ENCODE measurements around the gene DCLK1.

The DCLK1 gene

DNA sequence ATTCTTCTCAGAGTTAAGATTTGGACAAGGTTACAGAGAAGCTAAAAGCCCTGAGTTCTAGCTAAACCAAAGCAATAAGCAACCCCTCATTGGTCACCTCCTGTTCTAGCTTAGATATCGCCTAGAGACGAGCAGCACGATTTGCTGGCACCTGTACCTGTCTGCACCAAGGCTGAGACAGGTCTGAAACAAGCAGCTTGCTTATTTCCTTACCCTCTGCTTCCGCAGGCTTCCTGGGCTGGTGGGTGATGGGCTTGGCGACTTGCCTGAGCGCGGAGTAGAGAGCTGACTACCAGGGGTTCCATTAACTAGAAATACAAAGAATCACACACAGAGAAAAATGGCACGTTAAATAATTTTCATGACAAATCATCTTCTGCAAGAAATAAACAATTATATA lies 276.9 kb downstream of the DCLK1 start:
- DNase-seq = no peak

DNA sequence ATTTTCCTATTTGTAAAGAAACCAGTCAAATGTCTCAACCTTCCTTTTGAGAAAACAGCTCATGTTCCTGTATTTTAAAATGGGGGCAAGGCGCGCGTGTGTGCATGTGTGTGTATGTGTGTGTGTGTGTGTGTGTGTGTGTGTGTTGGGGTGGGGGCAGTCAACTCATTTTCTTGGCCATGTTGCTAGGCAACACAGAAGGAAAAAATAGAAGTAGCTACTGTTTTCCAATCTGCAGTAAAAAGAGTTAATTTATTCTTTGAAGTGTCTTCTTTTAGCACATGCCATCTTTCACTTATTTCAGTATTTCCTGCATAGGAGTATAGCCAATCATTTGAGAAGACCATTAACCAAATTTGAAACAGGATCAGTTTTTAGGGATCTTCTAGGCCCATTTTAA lies 279.3 kb downstream of the DCLK1 start:
- DNase-seq = no peak

DNA sequence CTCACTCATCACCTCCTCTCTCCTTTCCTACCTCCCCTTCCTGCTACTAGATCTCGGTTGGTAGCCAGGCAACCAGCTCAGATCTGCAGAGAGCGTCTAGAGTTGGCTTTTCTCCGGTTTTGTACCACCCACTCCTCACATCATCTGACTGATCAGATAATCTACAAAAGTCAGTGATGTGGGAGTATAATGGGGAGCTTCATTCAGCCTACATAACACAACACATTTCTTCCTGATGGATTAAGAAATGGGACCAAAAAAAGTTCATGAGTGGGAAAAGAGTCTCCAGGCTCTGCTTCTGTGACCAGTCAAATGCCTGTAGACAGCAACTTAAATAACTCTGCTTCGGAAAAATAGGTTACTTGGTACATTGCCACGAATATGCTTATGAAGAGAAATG lies 279.8 kb downstream of the DCLK1 start:
- no peak for DNase-seq

DNA sequence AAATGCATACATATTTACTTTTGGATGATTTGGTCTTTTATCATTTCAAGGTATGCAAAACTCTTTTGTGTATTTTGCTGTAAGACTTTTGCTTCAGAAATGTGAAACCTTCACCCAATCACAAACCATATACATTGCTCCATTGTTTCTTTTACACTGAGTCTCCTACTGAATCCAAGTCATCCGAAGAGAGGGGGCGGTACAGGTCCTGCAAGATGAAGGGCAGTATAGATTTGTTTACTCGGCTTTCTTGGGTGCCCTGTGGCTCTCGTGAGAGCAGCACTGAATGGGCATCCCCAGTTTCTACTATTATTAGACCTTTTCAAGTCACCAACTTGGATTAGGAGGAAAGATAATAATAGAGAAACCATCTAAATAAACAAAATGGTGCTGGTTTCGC lies 280.6 kb downstream of the DCLK1 start:
- DNase-seq = no peak

DNA sequence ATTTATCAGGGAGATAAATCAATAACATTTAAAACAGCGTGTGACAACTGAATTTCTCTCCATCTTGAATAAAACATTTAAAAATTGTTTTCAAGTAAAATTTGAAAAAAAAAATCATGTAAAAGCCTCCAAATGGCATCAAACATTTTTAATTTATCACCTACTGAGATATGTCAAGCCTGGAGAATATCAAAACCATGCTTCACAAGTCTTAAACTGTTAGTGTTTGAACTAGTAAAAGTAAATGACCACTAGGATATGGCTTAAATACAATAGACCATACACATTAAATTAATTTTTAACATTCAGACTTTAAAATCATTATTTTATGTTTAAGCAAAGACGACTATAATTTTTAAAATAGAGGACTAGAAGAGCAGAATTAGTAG lies 281.9 kb downstream of the DCLK1 start:
- no peak for DNase-seq

DNA sequence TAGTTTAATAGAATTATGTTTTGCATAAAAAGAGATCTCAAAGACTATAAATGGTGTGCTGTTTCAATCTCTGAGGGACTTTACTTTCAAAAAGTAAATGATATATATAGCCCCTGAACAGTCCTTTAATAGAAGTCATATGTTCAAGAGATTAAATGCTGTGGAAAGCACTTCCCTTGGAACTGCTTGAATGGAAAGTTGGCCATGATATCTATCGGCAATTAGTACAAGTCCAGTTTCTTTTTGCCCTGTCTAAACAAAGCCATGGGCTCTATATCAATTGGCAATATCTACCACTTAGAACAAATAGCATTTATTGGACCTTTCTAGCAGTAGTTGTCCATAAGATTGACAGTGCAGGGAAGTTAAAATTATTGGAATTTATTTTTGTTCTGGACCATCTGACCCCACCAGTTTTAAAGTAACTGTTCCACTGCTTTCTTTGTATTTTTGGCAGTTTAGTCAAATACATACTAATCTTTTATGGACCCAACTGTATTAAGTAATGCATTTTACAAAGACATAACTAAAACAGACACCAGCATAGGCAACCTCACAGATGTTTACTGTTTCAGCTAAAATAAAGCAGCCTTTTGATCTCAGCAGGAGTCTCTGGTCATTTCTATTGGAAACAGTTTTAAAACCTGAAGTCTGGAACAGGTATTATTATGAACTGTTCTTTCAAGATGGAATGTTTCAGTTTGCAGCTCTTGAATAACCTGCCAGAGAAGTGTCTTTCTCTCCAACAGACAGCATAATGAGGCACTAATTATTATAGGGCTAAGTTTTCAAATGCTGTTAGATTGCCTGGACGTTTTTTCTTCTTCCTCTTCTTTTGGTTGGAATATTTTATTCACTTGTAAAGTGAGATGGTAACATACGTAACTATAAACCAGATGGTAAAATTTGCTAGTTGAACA lies 282.6 kb downstream of the DCLK1 start:
- DNase-seq = no peak

DNA sequence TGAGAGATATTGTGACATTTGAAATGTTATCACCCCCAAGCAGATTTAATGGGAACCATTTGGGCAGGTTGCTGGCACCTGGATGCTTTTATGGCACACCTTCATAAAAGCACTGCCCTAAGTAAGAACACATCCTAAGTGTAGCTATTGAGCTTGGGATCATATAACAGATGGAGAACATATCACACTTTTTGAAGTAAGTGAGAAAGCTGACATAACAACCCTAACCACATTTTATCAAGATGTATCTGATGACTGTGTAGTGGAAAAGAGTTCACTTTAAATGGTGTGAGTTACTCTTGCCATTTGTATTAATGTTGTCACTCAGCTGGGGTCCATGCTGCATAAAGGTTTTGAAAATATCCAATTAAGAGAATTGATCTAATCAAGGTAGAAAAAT lies 287.9 kb downstream of the DCLK1 start:
- DNase-seq = no peak

DNA sequence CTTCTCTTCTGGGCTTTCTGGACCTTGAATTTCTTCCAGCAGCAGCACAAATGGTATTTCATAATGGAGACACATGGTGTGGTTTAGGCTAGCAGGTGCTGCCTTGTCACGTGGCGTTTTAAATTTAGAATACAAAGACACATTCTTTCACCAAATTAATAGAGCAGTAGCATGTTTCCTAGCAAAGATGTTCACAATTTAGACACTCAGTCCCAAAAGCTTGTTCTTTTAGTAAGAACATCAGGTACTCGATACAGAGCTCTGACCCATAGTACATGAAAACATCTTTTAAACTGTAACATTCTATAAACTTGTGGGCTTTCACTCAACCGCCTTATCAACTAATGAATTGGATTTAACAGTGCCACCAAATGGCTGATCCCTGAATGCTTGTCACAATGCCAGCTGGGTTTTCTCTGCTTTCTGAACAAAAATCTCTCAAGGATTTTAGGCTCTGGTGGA lies 290.1 kb downstream of the DCLK1 start:
- DNase-seq = no peak

DNA sequence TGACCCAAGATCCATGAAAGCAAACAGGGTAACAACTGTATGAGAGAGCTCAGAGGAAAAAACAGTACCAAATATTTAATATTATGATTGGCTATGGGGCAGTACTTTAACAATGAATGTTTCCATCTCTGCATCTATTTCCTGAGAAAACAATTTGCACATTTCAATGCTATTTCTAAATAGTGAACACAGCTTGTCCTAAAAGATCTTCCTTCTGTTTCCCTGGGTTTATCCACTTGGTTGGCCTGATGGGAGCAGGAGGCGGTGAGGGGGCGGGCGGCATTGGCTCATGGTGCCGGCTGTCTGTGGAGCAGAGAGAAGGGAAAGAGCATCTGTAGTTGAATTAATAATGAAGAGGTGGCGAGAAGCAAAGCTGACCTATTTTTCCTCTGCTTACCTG lies 291.4 kb downstream of the DCLK1 start:
- no peak for DNase-seq

DNA sequence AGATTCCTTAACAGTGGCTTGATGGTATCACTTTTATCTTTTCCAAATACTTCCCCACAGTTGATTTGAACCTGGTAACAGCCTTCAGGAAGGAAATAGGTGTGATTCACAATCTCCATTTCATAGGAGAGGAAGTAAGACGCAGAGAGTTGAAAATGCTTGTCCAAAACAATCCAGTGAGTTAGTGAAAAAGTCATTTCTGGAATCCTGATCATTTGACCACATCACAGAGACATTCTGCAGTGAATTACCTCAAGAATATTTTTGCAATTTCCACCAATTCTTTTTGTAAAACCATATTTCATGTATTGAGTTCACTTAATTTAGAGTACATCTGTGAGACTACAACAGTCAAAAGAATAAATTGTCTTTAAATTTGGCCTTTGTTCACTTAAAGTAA lies 292.8 kb downstream of the DCLK1 start:
- no peak for DNase-seq

DNA sequence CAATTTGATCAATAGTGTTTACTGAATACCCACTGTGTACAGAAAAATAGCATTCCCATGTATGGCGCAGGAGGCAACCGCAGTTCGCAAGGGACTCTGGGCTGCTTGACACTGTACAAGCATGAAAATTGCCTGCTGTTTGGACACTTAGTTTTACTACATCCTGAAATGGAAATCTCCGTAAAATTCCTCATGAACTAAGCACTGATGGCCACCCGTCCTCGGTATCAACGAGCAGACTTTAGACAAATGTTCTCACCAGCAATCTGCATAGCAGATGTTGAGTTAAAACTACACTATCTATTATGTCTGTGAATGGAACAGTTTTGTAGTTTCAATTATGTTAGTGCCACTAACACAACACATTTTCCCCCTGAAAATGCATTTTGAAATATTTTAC lies 294.7 kb downstream of the DCLK1 start:
- no peak for DNase-seq

DNA sequence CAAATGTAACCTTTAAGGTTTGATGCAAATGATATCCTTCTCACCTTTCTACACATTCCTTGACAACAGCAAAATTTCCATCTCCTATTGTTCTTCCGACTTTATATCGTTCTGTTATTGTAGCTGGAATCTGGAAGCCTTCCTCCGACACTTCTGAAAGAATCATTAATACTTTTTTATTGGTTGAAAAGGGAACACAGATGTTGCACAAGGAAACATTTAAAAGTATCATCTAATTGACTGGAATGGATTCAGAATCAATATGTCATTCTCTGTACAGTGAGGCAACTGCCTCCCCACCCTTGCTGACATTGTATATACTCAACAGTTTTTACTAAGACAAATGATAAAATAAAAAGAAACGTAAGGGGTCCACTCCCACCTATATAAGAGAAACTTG lies 295.2 kb downstream of the DCLK1 start:
- no peak for DNase-seq

DNA sequence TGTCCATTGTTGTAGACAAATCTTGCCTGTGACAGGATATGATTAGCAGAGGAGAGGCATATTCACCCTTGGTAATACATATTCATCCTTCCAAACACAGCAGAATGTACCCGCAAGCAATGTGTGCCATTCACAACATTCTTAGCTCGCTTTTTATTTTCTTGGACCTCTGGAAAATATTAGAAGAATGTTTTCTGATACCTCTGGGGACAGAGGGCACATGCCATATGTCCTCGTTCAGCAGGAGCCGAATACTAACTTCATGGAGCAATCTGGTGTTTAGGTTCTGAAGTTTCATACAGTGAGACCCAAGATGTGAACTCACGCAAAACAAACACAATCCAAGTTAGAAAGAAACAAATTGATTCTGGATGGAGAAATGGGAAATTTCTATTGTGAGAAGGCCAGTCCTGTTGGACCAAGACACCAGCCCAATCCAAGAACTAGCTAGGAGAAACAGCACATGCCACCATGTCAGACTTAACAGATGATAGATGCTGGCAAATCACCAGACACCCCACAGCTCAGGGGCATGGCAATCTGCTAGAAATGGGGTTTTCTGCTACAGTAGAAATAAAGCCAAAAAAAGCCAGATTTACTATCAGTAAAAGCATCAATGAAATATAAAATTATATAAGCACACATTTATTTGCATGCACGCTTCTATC lies 297.4 kb downstream of the DCLK1 start:
- DNase-seq = no peak

DNA sequence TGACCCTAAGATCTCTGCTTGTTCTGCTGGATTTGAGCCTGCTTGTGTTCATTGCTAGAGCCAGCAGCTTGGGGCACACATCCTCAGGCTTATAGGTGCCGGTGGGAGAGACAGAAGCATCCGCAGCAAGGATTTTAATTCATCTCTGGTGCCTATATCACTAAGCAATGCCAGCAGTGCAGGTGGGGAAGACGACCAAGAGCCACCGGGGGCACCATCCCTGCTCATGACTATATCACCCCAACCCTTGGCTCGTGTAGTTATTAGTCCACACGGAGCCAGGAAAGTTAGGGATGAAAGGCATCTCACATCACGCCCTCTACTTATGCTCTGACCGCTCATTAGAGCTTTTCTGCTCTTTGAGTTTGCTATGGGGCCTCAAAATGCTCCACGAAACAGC lies 298.2 kb downstream of the DCLK1 start:
- no peak for DNase-seq

DNA sequence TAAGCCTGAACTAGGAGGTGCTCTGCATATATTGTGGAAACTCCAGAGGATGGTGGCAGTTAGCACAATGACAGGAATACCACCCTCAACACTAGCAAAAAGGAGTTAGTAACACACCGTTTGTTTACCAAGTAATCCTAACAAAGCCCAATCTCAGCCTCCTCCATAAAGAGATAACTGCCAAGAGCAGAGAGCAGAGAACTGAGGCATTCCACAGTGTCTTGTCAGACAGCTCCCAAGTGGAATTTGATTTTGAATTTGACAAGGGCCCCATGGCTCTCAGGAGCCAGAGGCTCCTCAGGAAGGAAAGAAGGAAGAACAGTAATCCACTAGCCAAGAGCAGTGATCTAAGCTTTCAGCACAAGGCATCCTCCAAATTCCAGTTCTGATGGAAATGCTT lies 298.6 kb downstream of the DCLK1 start:
- no peak for DNase-seq

DNA sequence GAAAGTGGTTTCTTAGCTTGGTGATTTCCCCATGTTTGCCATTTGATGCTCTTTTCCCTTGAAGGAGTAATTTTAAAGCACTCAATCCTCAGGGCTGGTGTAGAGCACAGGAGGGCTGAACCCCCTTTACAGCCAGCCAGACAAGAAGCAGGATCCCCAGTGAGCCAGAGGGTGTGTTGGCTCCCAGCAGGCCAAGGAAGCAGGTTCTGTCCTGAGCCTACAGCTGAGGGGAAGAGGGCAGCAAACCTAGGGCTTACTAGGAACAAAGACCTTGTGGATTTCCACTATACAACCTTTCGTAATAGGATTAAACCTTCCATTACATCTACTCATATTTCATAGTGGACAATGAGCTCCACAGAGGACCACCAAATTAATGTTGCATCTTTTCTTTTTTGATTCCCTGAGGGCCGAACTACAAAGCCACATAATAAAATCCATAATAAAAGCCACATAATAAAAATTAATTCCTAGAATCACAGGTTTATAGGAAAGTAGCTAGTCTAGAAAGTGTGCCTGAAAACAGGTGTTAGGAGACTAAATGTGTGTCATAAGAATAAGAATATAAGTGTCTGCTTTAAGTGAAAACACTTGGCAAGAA lies 300.2 kb downstream of the DCLK1 start:
- DNase-seq = no peak

DNA sequence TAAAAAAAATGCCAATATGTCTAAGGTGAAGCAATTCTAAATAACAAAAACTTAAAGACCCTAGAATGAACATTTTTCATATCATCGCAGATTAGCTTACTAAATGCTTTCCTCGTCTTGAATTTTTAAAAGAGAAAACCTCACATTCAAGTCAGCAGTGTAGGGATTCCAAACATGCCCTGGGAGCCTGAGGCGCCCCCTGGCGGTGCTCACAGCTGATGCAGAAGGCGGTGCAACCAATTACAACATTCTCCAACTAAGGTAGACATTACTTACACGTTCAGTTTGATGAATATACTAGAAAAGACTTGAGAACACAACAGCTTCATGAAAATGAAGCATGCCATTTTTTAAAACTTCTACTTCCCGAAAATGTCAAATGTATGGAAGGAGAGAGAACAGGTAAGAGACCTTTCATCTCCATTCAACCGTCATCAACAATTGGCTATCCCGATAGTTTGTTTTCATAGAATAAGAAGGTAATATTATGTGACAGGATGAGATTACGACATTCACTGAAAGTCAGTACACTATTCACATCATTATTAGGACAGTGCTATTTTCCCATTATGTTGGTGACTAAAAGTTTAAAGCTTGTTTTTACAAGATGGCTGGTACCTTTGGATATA lies 304.4 kb downstream of the DCLK1 start:
- DNase-seq = peak; percentile 22

DNA sequence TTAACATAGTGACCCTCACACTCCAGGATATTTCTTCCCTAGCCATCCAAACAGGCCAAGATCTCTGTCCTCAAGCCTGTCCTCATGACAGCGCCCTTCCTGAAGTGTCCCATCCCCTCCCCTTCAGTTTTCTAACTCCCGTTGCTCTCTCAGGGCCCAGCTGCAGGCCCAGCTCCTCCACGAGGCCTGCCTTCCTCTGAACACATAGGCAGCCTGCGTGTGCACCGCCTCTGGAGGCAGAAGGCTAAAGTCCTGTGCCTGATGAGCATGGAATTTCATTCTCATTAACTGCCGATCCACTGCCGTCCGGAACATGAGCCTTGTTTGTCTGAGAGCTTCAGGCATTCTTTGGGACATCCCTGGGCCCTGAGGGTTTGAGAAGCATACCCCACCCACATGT lies 306.4 kb downstream of the DCLK1 start:
- DNase-seq = no peak

DNA sequence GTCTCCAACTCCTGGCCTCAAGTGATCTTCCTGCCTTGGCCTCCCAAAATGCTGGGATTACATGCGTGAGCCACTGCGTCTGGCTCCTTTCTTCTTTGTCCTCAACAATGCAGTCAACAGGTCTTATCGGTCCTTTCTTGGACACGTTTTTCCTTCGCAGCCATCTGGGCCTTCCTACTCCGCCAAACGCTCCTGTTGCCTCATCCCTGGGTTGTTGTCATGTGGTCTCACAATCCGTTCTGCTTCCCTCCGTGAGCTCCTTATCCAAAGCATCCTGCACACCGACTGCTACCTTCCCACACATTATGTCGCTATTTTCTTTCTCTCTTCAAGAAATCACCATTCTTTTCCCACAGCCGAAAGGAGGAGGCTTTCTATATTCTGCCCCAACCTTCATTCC lies 306.8 kb downstream of the DCLK1 start:
- no peak for DNase-seq

DNA sequence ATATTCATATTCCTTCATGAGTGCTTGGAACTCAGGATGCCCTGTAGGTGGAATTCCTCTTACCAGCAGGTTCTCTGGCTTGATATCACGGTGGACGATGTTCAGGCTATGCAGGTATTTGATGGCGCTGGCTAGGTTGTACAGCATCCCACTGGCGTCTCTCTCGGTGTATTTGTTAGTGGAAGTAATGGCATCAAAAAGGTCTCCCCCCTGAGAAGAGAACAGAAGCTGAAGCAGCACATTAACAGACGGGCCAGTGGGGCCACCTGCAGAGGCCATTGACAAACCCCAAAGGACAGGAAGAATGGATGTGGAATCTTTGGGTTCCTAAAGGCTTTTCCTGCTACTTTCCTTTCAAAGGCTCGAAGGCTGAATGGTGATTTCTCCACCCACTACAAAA lies 308.5 kb downstream of the DCLK1 start:
- DNase-seq = no peak

DNA sequence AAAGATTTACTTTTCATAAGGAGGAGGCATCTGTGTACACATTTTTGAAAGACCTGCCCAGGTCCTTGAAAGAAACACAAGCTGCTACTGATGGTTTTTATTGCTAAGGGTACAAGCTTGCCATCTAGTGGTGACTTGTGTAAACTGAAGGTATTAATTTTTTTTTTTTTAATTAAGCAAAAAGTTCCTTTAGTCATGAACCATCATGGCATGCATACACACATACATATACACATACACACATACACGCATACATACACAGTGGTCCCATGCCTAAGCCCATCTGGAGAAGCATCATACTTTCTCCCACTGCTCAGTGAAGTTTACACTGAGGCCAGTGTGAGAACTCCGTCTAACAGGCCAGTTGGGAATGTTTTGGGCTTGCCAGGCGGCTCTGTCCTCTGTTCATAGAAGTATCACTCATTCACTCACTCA lies 312.5 kb downstream of the DCLK1 start:
- peak; percentile 61 for DNase-seq

DNA sequence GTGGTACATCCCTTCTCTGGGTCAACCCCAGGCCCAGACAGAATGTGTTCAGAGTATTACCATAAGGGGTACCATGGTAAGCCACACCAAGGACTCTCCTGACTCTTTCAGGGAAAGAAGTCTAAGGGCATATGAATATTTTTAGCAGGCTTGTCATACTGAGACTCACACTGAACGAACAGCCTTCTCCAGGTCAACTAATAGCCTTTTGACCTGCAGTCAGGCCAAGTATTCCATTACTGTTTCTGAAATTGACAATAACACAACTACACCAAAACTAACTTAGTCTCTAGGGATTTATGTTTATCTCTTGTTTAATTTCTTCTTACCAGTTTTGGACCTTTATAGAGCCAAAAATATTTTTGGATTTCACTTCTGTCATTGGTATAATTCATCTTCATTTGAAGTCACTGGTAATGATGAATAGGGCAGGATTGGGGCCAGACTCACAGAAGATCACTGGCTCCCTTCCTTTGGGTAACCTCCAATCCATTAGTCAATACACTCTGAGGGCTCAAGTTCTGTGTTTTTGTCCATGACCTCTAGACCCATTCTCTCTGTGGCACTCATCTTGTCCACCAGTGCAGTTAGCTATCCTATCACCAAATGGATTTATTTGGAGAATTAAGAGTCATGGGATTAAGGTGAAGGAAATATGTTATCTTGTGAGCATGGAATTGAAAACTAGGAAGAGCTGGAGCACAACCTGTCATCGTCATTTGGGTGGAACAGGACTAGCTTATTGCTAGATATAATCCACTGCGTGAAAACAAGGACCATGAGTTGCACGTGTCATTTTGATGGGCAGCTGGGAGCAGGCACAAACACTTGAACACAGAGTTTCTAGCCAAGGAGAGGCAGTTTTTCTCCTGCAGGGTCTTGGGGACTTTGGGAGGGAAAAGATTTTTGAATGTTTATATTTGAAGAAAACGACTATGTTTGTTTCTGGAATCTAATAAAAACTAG lies 313.3 kb downstream of the DCLK1 start:
- no peak for DNase-seq

Measured in hematopoietic multipotent progenitor cell treated with erythropoietin and hydrocortisone succinate and interleukin-3 and kit ligand, for 4 days (in vitro differentiated cells).